NCI-H524 (cell line): ENCODE results near the gene DNAJC28.
"Not testable (repeated sequence)": the region's sequence is repeated elsewhere in the genome, so short reads cannot be mapped to it uniquely, and the experiment has no call there.

Source experiments
- DNase-seq, 2 experiments: peaks; one replicate each; lab custom pipeline; 2025; lab: John Stamatoyannopoulos, UW

DNAJC28 gene

GRCh38 chr21:33481314-33481943, 10.1 kb downstream of the DNAJC28 start:
- no peak for DNase-seq

DNA sequence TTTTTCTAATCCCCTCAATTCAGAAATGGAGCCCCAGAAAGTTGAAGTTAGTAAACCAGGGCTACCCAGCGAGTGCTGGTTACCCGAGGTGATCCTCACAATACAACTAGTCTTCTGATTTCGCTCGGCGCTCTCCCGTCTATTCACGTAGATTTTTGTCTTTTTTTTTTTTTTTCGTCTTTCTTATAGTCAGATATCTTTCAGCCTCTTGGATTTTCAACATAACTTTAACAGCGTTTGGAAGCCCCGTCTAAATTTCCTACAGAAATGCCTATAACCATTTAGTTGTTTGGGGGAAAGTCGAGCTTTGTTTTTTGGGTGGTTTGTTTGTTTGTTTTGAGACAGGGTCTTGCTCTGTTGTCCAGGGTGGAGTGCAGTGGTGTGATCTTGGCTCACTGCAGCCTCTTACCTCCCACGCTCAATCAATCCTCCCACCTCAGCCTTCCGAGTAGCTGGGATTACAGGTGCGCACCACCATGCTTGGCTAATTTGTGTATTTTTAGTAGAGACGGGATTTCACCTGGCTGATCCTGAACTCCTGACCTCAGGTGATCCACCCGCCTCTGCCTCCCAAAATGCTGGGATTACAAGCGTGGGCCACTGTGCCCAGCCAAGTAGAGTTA, 10.9 kb downstream of the DNAJC28 start:
- no peak for DNase-seq

DNA sequence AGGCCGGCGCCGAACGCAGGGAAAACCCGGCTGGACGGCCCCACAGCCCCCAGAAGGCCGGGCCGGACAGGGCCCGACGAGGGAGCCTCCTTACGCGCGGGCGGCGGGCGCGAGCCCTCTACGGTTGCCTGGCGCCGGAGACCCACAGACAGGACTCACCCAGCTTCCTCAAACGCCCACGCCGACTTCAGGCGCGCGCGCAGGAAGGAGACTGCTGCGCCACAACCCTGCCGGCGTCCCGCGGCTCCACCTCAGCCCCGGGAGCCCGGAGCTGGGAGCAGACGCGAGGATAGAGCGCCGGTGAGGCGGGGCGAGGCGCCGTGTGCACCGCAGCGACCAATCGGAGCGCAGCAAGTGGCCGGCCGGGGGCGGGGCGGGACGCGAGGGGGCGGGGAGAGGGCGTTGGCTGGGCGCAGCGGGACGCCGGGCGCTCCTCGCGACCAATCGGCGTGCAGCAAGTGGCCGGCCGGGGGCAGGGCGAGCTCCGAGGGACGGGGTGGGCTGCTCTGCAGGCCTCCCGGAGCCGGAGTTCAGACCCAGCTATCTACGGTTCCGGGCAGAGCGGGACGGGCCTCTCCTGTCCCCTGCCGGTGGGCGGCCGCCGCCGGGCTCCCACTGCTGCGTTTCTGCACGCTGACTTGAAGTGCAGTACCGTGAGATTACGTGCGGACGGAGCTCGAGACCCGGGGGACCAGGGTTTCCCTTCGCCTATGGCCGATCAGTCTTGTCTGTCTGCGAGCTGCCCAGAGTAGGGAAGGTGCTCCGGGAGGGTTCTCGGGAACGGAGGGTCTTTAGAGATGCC, 11.6 kb downstream of the DNAJC28 start, which contains the start of gene TMEM50B:
TSS of gene TMEM50B (minus strand) at position 296 of the 802 bp plus-strand sequence. CDS start 11,089 bp downstream, outside the sequence.
- peak; percentile 94 to 98 for DNase-seq

- DNase-seq: peak in 1 of 2 experiments; percentile 42
Observed at GRCh38 chr21:33478935-33479678, 12.4 kb downstream of the DNAJC28 start.

- DNase-seq: no peak
Observed at GRCh38 chr21:33478182-33478581, 13.3 kb downstream of the DNAJC28 start.

GRCh38 chr21:33477066-33477465, 14.4 kb downstream of the DNAJC28 start:
- DNase-seq: no peak

DNA sequence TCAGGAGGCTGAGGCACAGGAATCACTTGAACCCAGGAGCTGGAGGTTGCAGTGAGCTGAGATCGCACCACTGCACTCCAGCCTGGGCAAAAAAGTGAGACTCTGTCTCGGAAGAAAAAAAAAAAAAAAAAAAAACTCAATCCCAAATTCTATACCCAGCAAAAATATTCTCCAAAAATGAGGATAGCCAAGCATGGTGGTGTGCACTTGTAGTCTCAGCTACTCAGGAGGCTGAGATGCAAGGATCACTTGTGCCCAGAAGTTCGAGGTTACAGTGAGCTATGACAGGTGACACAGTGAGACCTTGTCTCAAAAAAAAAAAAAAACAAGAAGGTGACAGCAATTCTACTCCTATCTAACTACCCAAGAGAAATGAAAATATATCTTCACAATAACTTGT, 18.2 kb downstream of the DNAJC28 start:
- no peak for DNase-seq

DNA sequence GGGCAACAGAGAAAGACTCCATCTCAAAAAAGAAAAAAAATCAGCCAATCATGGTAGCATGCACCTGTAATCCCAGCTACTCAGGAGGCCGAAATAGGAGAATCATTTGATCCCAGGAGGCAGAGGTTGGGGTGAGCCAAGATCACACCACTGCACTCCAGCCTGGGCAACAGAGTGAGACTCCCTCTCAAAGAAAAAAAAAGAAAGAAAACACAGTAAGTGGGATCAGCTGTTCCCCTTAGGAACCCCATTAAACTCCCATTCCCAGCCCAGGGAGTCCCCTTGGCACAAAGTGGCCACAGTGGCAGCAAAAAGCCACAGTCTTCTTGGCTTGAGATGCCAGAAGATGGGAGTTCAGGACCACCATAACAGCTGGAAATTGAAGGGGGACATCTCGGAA, 20.8 kb downstream of the DNAJC28 start:
- no peak for DNase-seq

DNA sequence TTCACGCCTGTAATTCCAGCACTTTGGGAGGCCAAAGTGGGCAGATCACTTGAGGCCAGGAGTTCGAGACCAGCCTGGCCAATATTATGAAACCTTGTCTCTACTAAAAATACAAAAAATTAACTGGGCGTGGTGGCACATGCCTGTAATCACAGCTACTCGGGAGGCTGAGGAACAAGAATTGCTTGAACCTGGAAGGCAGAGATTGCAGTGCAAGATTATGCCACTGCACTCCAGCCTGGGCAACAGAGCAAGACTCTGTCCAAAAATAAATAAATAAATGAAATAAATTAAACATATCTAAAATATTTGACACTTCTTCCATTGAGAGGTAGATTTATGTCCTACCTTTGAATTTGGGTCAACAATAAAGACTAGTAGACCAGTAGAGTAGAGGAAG, 22.3 kb downstream of the DNAJC28 start:
- DNase-seq: not testable (repeated sequence)

- DNase-seq: no peak
Observed at GRCh38 chr21:33461538-33462250, 29.8 kb downstream of the DNAJC28 start.

- DNase-seq: no peak
Observed at GRCh38 chr21:33458861-33459260, 32.7 kb downstream of the DNAJC28 start.

DNA sequence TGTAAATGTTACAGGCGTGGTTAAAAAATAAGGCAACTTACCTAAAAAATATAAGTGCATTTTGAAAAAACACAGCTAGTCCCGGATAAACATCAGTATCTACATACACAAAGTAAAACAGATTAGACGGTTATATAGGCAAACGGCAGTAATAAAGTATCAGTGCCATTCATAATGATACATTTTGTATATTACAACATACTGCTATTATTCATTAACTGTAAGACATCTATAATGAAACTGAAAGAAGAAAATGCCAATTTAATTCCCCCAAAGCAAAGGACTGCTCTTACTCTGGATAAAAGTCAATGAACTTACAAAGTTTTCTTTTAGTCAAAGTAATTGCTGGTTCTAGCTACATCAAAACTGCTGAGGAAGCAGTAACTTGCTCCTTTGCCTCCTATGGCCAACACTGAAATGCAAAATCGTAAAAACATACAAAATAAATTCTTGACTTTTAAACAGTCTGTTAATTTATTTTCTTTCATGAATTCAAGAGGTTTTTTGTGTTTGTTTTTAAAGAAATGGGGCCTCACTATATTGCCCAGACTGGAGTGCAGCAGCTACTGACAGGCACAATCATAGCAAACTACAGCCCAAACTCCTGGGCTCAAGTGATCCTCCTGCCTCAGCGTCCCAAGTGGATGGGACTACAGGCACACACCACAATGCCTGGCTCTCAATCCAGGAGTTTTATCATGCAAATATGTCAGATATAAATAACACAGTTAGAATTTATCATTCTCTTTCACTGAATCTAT, 35.6 kb downstream of the DNAJC28 start:
- no peak for DNase-seq

GRCh38 chr21:33452362-33452761, 39.2 kb downstream of the DNAJC28 start:
- DNase-seq: no peak

- DNase-seq: no peak
Observed at GRCh38 chr21:33451634-33452071, 39.9 kb downstream of the DNAJC28 start.

GRCh38 chr21:33449616-33450015, 41.9 kb downstream of the DNAJC28 start:
- no peak for DNase-seq

DNA sequence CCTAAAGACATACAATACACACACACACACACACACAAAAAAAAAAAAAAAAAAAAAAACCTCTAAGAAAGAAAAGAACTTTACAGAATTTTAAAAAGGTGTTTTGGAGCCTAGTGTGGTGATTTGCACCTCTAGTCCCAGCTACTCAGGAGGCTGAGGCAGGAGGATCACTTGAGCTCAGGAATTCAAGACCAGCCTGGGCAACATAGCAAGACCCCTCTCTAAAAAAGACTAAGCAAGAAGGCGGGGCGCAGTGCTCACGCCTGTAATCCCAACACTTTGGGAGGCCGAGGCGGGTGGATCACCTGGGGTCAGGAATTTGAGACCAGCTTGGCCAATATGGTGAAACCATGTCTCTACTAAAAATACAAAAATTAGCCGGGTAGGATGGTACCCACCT, 44.9 kb downstream of the DNAJC28 start:
- not testable (repeated sequence) for DNase-seq

- DNase-seq: no peak
Observed at GRCh38 chr21:33444499-33444898, 47.0 kb downstream of the DNAJC28 start.

- peak in 1 of 2 experiments; percentile 26 for DNase-seq
Observed at GRCh38 chr21:33443194-33443593, 48.3 kb downstream of the DNAJC28 start.

DNA sequence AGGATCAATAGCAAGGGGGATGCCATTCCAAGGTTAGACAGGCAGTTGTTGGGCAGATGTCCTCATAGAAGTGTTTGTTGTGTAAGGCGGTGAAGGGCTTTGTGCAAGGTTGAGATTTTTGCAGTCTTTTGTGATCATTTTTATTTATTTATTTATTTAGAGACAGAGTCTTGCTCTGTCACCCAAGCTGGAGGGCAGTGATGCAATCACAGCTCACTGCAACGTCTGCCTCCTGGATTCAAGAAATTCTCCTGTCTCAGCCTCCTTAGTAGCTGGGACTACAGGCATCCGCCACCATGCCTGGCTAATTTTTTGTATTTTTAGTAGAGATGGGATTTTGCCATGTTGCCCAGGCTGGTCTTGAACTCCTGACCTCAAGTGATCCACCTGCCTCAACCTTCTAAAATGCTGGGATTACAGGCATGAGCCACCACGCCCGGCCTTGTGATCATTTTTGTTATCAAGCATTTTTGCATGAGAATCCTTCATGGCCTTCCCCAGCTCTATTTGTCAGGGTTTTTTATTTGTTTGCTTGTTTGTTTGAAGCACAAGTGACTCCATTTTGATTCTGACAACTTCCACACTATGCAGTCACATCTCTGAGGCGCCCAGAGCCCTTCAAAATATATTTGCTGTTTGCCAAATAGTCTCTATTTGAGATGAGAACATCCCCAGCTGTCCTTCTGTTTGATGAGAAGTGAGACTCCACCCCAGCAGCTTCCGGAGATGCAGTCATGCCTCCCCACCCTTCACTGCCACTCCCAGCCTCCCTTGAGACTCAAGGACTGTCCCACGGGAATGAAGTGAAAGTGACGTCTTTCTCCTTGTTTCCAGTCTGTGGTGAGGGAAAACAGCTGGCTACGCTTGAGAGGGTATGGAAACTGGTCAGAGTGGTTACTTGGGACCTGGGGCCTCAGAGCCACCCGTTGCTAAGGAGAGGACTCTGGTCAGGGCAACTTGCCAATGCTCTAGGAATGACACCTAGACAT, 49.7 kb downstream of the DNAJC28 start:
- DNase-seq: peak; percentile 54 to 76
